ENCODE measurements around the gene FOXP1. TPM values are rescaled to one million over a fixed set of nuclear protein-coding genes. Genes with fewer than 3 reads are reported as not detected.
A peak's percentile ranks its signal among the peaks of the same experiment; 100 is the strongest.

Gene FOXP1
- total RNA-seq, 1 donor from 2014 or later = 26.1 TPM

GRCh38 chr3:71130471-71131374 lies 452.8 kb downstream of the FOXP1 start:
- peak overlapping the region; percentile 65 for H3K4me3 ChIP-seq (ENCODE audit: low read depth, low read length)
- TF ChIP-seq CTCF (conservative IDR thresholded peaks at IDR 0.05; ENCODE audit: low read depth, low read length) = no peak
- peak; percentile 50 for DNase-seq (ENCODE audit: low read depth)

GRCh38 chr3:71129611-71130431 lies 453.7 kb downstream of the FOXP1 start:
- peak overlapping the region; percentile 65 for H3K4me3 ChIP-seq (ENCODE audit: low read depth, low read length)
- DNase-seq (ENCODE audit: low read depth) = no peak
- no peak for TF ChIP-seq CTCF (conservative IDR thresholded peaks at IDR 0.05; ENCODE audit: low read depth, low read length)

GRCh38 chr3:71128961-71129360 lies 454.6 kb downstream of the FOXP1 start:
- H3K4me3 ChIP-seq (ENCODE audit: low read depth, low read length) = peak overlapping the region; percentile 65

GRCh38 chr3:71127844-71128243 lies 455.7 kb downstream of the FOXP1 start:
- peak overlapping the region; percentile 5 for H3K4me3 ChIP-seq (ENCODE audit: low read depth, low read length)
- DNase-seq (ENCODE audit: low read depth) = no peak
- TF ChIP-seq CTCF (conservative IDR thresholded peaks at IDR 0.05; ENCODE audit: low read depth, low read length) = no peak

More at GRCh38 chr3:71128961-71129360, 454.6 kb downstream of the FOXP1 start:
- no peak for TF ChIP-seq CTCF (conservative IDR thresholded peaks at IDR 0.05; ENCODE audit: low read depth, low read length)
- DNase-seq (ENCODE audit: low read depth) = no peak

DNA sequence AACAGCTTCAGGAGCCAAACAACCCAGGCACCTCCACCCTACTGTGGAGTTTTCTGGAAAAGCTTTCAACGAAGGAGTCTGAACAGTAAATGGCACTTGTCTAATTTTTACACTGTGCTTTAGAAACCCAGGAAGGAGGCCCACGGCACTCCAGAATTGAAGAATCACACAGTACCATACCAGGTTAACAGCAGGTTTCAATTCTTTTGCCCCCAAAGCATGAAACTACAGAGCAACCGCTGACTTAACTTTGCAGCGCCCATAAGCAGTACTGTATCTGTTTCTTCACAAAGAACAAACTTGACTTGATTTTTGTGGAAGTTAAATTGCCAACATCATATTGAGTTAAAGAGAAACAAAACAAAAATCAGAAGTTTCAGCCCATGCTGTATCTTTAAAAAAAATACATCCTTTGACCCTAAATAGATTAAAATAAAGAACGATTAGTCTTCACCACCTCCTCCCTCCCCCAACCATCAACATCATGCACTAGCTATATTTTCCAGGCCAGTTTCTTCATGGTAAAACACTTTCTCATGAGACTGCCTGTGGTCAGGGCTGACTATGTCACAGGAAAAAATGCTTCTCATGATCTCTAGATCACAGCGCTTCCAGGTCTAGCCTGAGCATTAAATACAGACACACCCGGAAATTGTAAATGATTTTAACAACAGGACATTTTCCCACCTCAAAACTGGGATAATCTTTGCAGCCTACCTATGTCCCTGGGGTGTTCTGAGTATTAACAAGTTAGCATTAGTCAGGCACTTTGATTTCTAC lies 456.3 kb downstream of the FOXP1 start:
- no peak for TF ChIP-seq CTCF (conservative IDR thresholded peaks at IDR 0.05; ENCODE audit: low read depth, low read length)
- peak overlapping the region; percentile 5 for H3K4me3 ChIP-seq (ENCODE audit: low read depth, low read length)
- DNase-seq (ENCODE audit: low read depth) = no peak

GRCh38 chr3:71125738-71126137 lies 457.8 kb downstream of the FOXP1 start:
- no peak for TF ChIP-seq CTCF (conservative IDR thresholded peaks at IDR 0.05; ENCODE audit: low read depth, low read length)
- H3K4me3 ChIP-seq (ENCODE audit: low read depth, low read length) = no peak overlapping the region
- DNase-seq (ENCODE audit: low read depth) = no peak
